ENCODE data around the gene JUP.

The JUP gene

GRCh38 chr17:41818024-41818423, 31.5 kb upstream of the JUP start:
- TF ChIP-seq TARDBP (IDR thresholded peaks at IDR 0.05) (no peak), SUZ12 (IDR thresholded peaks at IDR 0.05) (no peak), CTBP1 (IDR thresholded peaks at IDR 0.05; ENCODE audit: borderline replicate concordance) (no peak), NFRKB (IDR thresholded peaks at IDR 0.05) (no peak), BHLHE40 (IDR thresholded peaks at IDR 0.05; ENCODE audit: borderline replicate concordance) (no peak), PKNOX1 (IDR thresholded peaks at IDR 0.05) (no peak), ELF4 (IDR thresholded peaks at IDR 0.05) (no peak), LEF1 (IDR thresholded peaks at IDR 0.05; ENCODE audit: borderline replicate concordance) (no peak), HDGF (IDR thresholded peaks at IDR 0.05; ENCODE audit: borderline replicate concordance) (no peak), FOXA1 (IDR thresholded peaks at IDR 0.05) (no peak), ZNF384 (IDR thresholded peaks at IDR 0.05) (no peak), L3MBTL2 (conservative IDR thresholded peaks at IDR 0.05) (no peak), ARNT (IDR thresholded peaks at IDR 0.05) (no peak), FOXM1 (IDR thresholded peaks at IDR 0.05; ENCODE audit: borderline replicate concordance) (no peak), FOXK2 (IDR thresholded peaks at IDR 0.05) (no peak), SP1 (IDR thresholded peaks at IDR 0.05) (no peak)
- DNase-seq (ENCODE audit: extremely low spot score): no peak
- CTCF ChIA-PET: no interaction called here
- POLR2A ChIA-PET: no interaction called here

- no peak for DNase-seq (ENCODE audit: extremely low spot score)
- ChIA-PET CTCF (no interaction called here), POLR2A (interaction anchor here (1.0 kb wide), 1 partner anchor 18 kb away, joined by 4 read pairs; no protein-coding TSS in a partner anchor)
These were observed 30.3 kb upstream of the JUP start for GRCh38 chr17:41816637-41817320.

GRCh38 chr17:41814195-41814594, 27.7 kb upstream of the JUP start:
- no peak for DNase-seq (ENCODE audit: extremely low spot score)
- TF ChIP-seq PKNOX1 (IDR thresholded peaks at IDR 0.05): no peak
- no peak for TF ChIP-seq SUZ12 (IDR thresholded peaks at IDR 0.05)
- no peak for TF ChIP-seq CTBP1 (IDR thresholded peaks at IDR 0.05; ENCODE audit: borderline replicate concordance)
- no peak for TF ChIP-seq NFRKB (IDR thresholded peaks at IDR 0.05)
- no peak for TF ChIP-seq FOXA1 (IDR thresholded peaks at IDR 0.05)
- no peak for TF ChIP-seq SP1 (IDR thresholded peaks at IDR 0.05)
- no peak for TF ChIP-seq TARDBP (IDR thresholded peaks at IDR 0.05)
- no peak for TF ChIP-seq ARNT (IDR thresholded peaks at IDR 0.05)
- no peak for TF ChIP-seq BHLHE40 (IDR thresholded peaks at IDR 0.05; ENCODE audit: borderline replicate concordance)
- no peak for TF ChIP-seq L3MBTL2 (conservative IDR thresholded peaks at IDR 0.05)
- TF ChIP-seq FOXK2 (IDR thresholded peaks at IDR 0.05): no peak
- TF ChIP-seq LEF1 (IDR thresholded peaks at IDR 0.05; ENCODE audit: borderline replicate concordance): no peak
- no peak for TF ChIP-seq HDGF (IDR thresholded peaks at IDR 0.05; ENCODE audit: borderline replicate concordance)
- TF ChIP-seq ZNF384 (IDR thresholded peaks at IDR 0.05): no peak
- TF ChIP-seq FOXM1 (IDR thresholded peaks at IDR 0.05; ENCODE audit: borderline replicate concordance): no peak
- no peak for TF ChIP-seq ELF4 (IDR thresholded peaks at IDR 0.05)
- POLR2A ChIA-PET: interaction anchor here (0.9 to 1.9 kb wide), 5 partner anchors 10 to 125 kb away, joined by 3 to 8 read pairs (median 3); partner anchors contain the start of genes HAP1 and ODAD4
- CTCF ChIA-PET: interaction anchor here (0.7 to 1.4 kb wide), 3 partner anchors 24 to 118 kb away, joined by 3 to 6 read pairs (median 3); partner anchors contain the start of gene JUP

More at GRCh38 chr17:41816637-41817320, 30.3 kb upstream of the JUP start:
- TF ChIP-seq NFRKB (IDR thresholded peaks at IDR 0.05) (no peak), PKNOX1 (IDR thresholded peaks at IDR 0.05) (no peak), SP1 (IDR thresholded peaks at IDR 0.05) (no peak), FOXM1 (IDR thresholded peaks at IDR 0.05; ENCODE audit: borderline replicate concordance) (no peak), L3MBTL2 (conservative IDR thresholded peaks at IDR 0.05) (no peak), ELF4 (IDR thresholded peaks at IDR 0.05) (no peak), FOXK2 (IDR thresholded peaks at IDR 0.05) (no peak), LEF1 (IDR thresholded peaks at IDR 0.05; ENCODE audit: borderline replicate concordance) (no peak), BHLHE40 (IDR thresholded peaks at IDR 0.05; ENCODE audit: borderline replicate concordance) (no peak), TARDBP (IDR thresholded peaks at IDR 0.05) (no peak), HDGF (IDR thresholded peaks at IDR 0.05; ENCODE audit: borderline replicate concordance) (no peak), ZNF384 (IDR thresholded peaks at IDR 0.05) (no peak)

- ChIA-PET CTCF (interaction anchor here (0.6 to 1.0 kb wide), 2 partner anchors 24 to 802 kb away, joined by 3 read pairs; no protein-coding TSS in a partner anchor), POLR2A (interaction anchor here (0.6 to 4.6 kb wide), 13 partner anchors 9 to 1786 kb away, joined by 3 to 40 read pairs (median 6); partner anchors contain the start of genes EIF1, JUP, KLHL10 and KLHL11)
- TF ChIP-seq ZNF384 (IDR thresholded peaks at IDR 0.05): no peak
- TF ChIP-seq PKNOX1 (IDR thresholded peaks at IDR 0.05): no peak
- no peak for TF ChIP-seq L3MBTL2 (conservative IDR thresholded peaks at IDR 0.05)
- TF ChIP-seq SP1 (IDR thresholded peaks at IDR 0.05): no peak
- TF ChIP-seq CTBP1 (IDR thresholded peaks at IDR 0.05; ENCODE audit: borderline replicate concordance): no peak
- no peak for DNase-seq (ENCODE audit: extremely low spot score)
These were observed 27.2 kb upstream of the JUP start for GRCh38 chr17:41813699-41814124.

- POLR2A ChIA-PET: interaction anchor here (0.6 to 4.6 kb wide), 18 partner anchors 10 to 1785 kb away, joined by 3 to 40 read pairs (median 6); partner anchors contain the start of genes DNAJC7, EIF1, JUP and KLHL10
- TF ChIP-seq L3MBTL2 (conservative IDR thresholded peaks at IDR 0.05) (no peak), ELF4 (IDR thresholded peaks at IDR 0.05) (no peak), ZNF384 (IDR thresholded peaks at IDR 0.05) (no peak), TARDBP (IDR thresholded peaks at IDR 0.05) (no peak), PKNOX1 (IDR thresholded peaks at IDR 0.05) (no peak), ARNT (IDR thresholded peaks at IDR 0.05) (no peak), LEF1 (IDR thresholded peaks at IDR 0.05; ENCODE audit: borderline replicate concordance) (no peak), NFRKB (IDR thresholded peaks at IDR 0.05) (no peak), SUZ12 (IDR thresholded peaks at IDR 0.05) (no peak), HDGF (IDR thresholded peaks at IDR 0.05; ENCODE audit: borderline replicate concordance) (no peak), SP1 (IDR thresholded peaks at IDR 0.05) (no peak), FOXK2 (IDR thresholded peaks at IDR 0.05) (no peak), FOXM1 (IDR thresholded peaks at IDR 0.05; ENCODE audit: borderline replicate concordance) (no peak), FOXA1 (IDR thresholded peaks at IDR 0.05) (no peak), CTBP1 (IDR thresholded peaks at IDR 0.05; ENCODE audit: borderline replicate concordance) (no peak), BHLHE40 (IDR thresholded peaks at IDR 0.05; ENCODE audit: borderline replicate concordance) (no peak)
- no peak for DNase-seq (ENCODE audit: extremely low spot score)
- CTCF ChIA-PET: interaction anchor here (0.6 to 1.0 kb wide), 2 partner anchors 12 to 803 kb away, joined by 3 read pairs; no protein-coding TSS in a partner anchor
These were observed 26.7 kb upstream of the JUP start for GRCh38 chr17:41813152-41813680.
